ENCODE measurements around the gene AJAP1.

Gene AJAP1

DNA sequence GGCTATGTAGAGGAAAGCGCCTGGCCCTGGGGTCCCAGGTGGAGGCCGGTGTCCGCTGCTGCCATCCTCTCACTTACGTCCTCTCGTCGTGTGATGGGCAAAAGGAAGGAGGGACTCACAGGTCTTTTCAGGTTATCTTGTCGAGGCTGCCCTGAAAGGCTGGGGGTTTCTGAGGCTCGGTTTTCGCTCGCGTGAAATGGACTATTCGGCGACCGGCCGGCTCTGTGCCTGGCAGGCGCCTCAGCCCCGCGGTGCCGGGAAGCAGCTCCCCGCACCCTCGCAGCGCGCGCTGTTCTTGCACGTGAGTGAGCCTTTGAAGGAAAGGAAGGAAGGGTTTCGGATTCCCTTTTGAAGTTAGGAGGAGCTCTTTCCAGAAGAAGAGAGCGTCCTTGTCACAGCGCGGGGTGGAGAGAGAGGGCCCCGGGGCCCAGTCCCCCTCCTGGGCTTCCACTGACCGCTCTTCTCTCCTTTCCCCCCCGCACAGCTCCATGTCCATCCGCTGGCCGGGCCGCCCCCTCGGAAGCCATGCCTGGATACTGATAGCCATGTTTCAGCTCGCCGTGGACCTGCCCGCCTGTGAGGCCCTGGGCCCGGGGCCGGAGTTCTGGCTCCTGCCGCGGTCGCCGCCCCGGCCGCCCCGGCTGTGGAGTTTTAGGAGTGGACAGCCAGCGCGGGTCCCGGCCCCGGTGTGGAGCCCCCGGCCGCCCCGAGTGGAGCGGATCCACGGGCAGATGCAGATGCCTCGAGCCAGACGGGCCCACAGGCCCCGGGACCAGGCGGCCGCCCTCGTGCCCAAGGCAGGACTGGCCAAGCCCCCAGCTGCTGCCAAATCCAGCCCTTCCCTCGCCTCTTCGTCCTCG is 57.2 kb downstream of the AJAP1 start:
- no peak overlapping the region for H3K27ac ChIP-seq (ENCODE audit: insufficient read depth in 1 of 2, low read depth in 1 of 2, low read length in 2 of 2, poor library complexity in 1 of 2, severe bottlenecking in 2 of 2)
- H3K27me3 ChIP-seq (replicated peaks in 2 of 5; ENCODE audit: control insufficient read depth in 4 of 5, insufficient read depth in 5 of 5, low read length in 4 of 5) = peaks cover 0 to 80% (median 21%) of the 10 kb centered on the region in 5 experiments
- H3K4me1 ChIP-seq (ENCODE audit: control extremely low read depth in 1 of 4, control insufficient read depth in 4 of 4, insufficient read depth in 4 of 4, low read length in 3 of 4) = peaks cover 0 to 2% (median 0%) of the 10 kb centered on the region in 4 experiments
- no peaks in the 10 kb centered on the region for H3K36me3 ChIP-seq (ENCODE audit: control insufficient read depth in 4 of 4, insufficient read depth in 4 of 4, low read length in 3 of 4)
- peaks cover 0 to 11% (median 6%) of the 10 kb centered on the region in 5 experiments for H3K9me3 ChIP-seq (ENCODE audit: control extremely low read depth in 1 of 5, control insufficient read depth in 4 of 5, insufficient read depth in 2 of 5, low read depth in 1 of 5, low read length in 4 of 5)
- CTCF ChIA-PET = interaction anchor here (1.4 kb wide), 1 partner anchor 12 kb away, joined by 3 read pairs; no protein-coding TSS in a partner anchor
- H3K4me3 ChIP-seq (ENCODE audit: control insufficient read depth in 1 of 7, extremely low read depth in 1 of 7, insufficient read depth in 4 of 7, low read depth in 2 of 7, low read length in 6 of 7) = no peak overlapping the region
- 52% methylated on average over 57 of the region's 66 CpGs for WGBS (ENCODE audit: insufficient coverage)
- POLR2A ChIA-PET = no interaction called here
- no peak for DNase-seq

DNA sequence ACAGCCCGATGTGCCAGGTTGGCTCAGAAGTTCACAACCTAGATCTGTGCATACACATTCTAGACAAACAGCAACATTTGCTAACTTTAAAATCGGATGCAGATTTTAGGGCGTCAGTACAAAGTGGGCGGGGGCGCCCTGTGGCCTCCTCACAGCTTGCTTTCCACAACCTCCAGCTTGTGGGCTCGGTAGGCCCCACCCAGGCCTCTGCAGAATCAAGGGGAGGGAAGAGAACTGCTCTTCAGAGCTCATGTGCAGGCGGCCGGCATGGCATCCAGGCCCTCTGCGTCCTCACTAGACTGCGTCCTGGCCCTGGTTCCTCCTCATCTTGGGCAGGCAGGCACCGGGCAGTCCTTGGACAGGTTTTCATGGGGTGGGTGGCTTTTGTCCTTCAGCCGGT is 59.3 kb downstream of the AJAP1 start:
- no peaks in the 10 kb centered on the region for H3K36me3 ChIP-seq (ENCODE audit: control insufficient read depth in 4 of 4, insufficient read depth in 4 of 4, low read length in 3 of 4)
- H3K4me1 ChIP-seq (ENCODE audit: control extremely low read depth in 1 of 4, control insufficient read depth in 4 of 4, insufficient read depth in 4 of 4, low read length in 3 of 4) = peaks cover 0 to 2% (median 0%) of the 10 kb centered on the region in 4 experiments
- H3K4me3 ChIP-seq (ENCODE audit: control insufficient read depth in 1 of 7, extremely low read depth in 1 of 7, insufficient read depth in 4 of 7, low read depth in 2 of 7, low read length in 6 of 7) = no peak overlapping the region
- peaks cover 0 to 11% (median 8%) of the 10 kb centered on the region in 5 experiments for H3K9me3 ChIP-seq (ENCODE audit: control extremely low read depth in 1 of 5, control insufficient read depth in 4 of 5, insufficient read depth in 2 of 5, low read depth in 1 of 5, low read length in 4 of 5)
- peaks cover 0 to 79% (median 21%) of the 10 kb centered on the region in 5 experiments for H3K27me3 ChIP-seq (replicated peaks in 2 of 5; ENCODE audit: control insufficient read depth in 4 of 5, insufficient read depth in 5 of 5, low read length in 4 of 5)
- 88% methylated on average over 10 of the region's 12 CpGs for WGBS (ENCODE audit: insufficient coverage)
- POLR2A ChIA-PET = no interaction called here
- CTCF ChIA-PET = no interaction called here
- no peak overlapping the region for H3K27ac ChIP-seq (ENCODE audit: insufficient read depth in 1 of 2, low read depth in 1 of 2, low read length in 2 of 2, poor library complexity in 1 of 2, severe bottlenecking in 2 of 2)
- no peak for DNase-seq

- peaks cover 0 to 75% (median 8%) of the 10 kb centered on the region in 5 experiments for H3K27me3 ChIP-seq (replicated peaks in 2 of 5; ENCODE audit: control insufficient read depth in 4 of 5, insufficient read depth in 5 of 5, low read length in 4 of 5)
- CTCF ChIA-PET = no interaction called here
- no peak overlapping the region for H3K27ac ChIP-seq (ENCODE audit: insufficient read depth in 1 of 2, low read depth in 1 of 2, low read length in 2 of 2, poor library complexity in 1 of 2, severe bottlenecking in 2 of 2)
- H3K36me3 ChIP-seq (ENCODE audit: control insufficient read depth in 4 of 4, insufficient read depth in 4 of 4, low read length in 3 of 4) = no peaks in the 10 kb centered on the region
- no peaks in the 10 kb centered on the region for H3K4me1 ChIP-seq (ENCODE audit: control extremely low read depth in 1 of 4, control insufficient read depth in 4 of 4, insufficient read depth in 4 of 4, low read length in 3 of 4)
- POLR2A ChIA-PET = no interaction called here
- no peak overlapping the region for H3K4me3 ChIP-seq (ENCODE audit: control insufficient read depth in 1 of 7, extremely low read depth in 1 of 7, insufficient read depth in 4 of 7, low read depth in 2 of 7, low read length in 6 of 7)
- peaks cover 0 to 11% (median 6%) of the 10 kb centered on the region in 5 experiments for H3K9me3 ChIP-seq (ENCODE audit: control extremely low read depth in 1 of 5, control insufficient read depth in 4 of 5, insufficient read depth in 2 of 5, low read depth in 1 of 5, low read length in 4 of 5)
- DNase-seq = no peak
Measured at GRCh38 chr1:4716406-4716805, 62.0 kb downstream of the AJAP1 start.

- H3K9me3 ChIP-seq (ENCODE audit: control extremely low read depth in 1 of 5, control insufficient read depth in 4 of 5, insufficient read depth in 2 of 5, low read depth in 1 of 5, low read length in 4 of 5) = peaks cover 0 to 12% (median 8%) of the 10 kb centered on the region in 5 experiments
- CTCF ChIA-PET = no interaction called here
- POLR2A ChIA-PET = no interaction called here
- no peak for DNase-seq
- H3K4me1 ChIP-seq (ENCODE audit: control extremely low read depth in 1 of 4, control insufficient read depth in 4 of 4, insufficient read depth in 4 of 4, low read length in 3 of 4) = no peaks in the 10 kb centered on the region
- WGBS (ENCODE audit: insufficient coverage) = 80% methylated on average over 5 of the region's 5 CpGs
- no peak overlapping the region for H3K27ac ChIP-seq (ENCODE audit: insufficient read depth in 1 of 2, low read depth in 1 of 2, low read length in 2 of 2, poor library complexity in 1 of 2, severe bottlenecking in 2 of 2)
- H3K4me3 ChIP-seq (ENCODE audit: control insufficient read depth in 1 of 7, extremely low read depth in 1 of 7, insufficient read depth in 4 of 7, low read depth in 2 of 7, low read length in 6 of 7) = no peak overlapping the region
- H3K27me3 ChIP-seq (replicated peaks in 2 of 5; ENCODE audit: control insufficient read depth in 4 of 5, insufficient read depth in 5 of 5, low read length in 4 of 5) = peaks cover 0 to 72% (median 1%) of the 10 kb centered on the region in 5 experiments
- no peaks in the 10 kb centered on the region for H3K36me3 ChIP-seq (ENCODE audit: control insufficient read depth in 4 of 4, insufficient read depth in 4 of 4, low read length in 3 of 4)
Measured at GRCh38 chr1:4718071-4718470, 63.7 kb downstream of the AJAP1 start.

GRCh38 chr1:4723106-4723505 is 68.7 kb downstream of the AJAP1 start:
- no peaks in the 10 kb centered on the region for H3K36me3 ChIP-seq (ENCODE audit: control insufficient read depth in 4 of 4, insufficient read depth in 4 of 4, low read length in 3 of 4)
- WGBS (ENCODE audit: insufficient coverage) = 90% methylated on average over 10 of the region's 10 CpGs
- POLR2A ChIA-PET = no interaction called here

GRCh38 chr1:4724001-4724400 is 69.6 kb downstream of the AJAP1 start:
- 97% methylated on average over 11 of the region's 12 CpGs for WGBS (ENCODE audit: insufficient coverage)
- no peak overlapping the region for H3K27ac ChIP-seq (ENCODE audit: insufficient read depth in 1 of 2, low read depth in 1 of 2, low read length in 2 of 2, poor library complexity in 1 of 2, severe bottlenecking in 2 of 2)
- H3K4me1 ChIP-seq (ENCODE audit: control extremely low read depth in 1 of 4, control insufficient read depth in 4 of 4, insufficient read depth in 4 of 4, low read length in 3 of 4) = no peaks in the 10 kb centered on the region
- H3K27me3 ChIP-seq (replicated peaks in 2 of 5; ENCODE audit: control insufficient read depth in 4 of 5, insufficient read depth in 5 of 5, low read length in 4 of 5) = peaks cover 0 to 93% (median 6%) of the 10 kb centered on the region in 5 experiments
- H3K9me3 ChIP-seq (ENCODE audit: control extremely low read depth in 1 of 5, control insufficient read depth in 4 of 5, insufficient read depth in 2 of 5, low read depth in 1 of 5, low read length in 4 of 5) = peaks cover 0 to 6% (median 0%) of the 10 kb centered on the region in 5 experiments
- H3K36me3 ChIP-seq (ENCODE audit: control insufficient read depth in 4 of 4, insufficient read depth in 4 of 4, low read length in 3 of 4) = no peaks in the 10 kb centered on the region
- ChIA-PET CTCF (no interaction called here), POLR2A (no interaction called here)
- no peak for DNase-seq
- no peak overlapping the region for H3K4me3 ChIP-seq (ENCODE audit: control insufficient read depth in 1 of 7, extremely low read depth in 1 of 7, insufficient read depth in 4 of 7, low read depth in 2 of 7, low read length in 6 of 7)

More at GRCh38 chr1:4723106-4723505, 68.7 kb downstream of the AJAP1 start:
- no peak overlapping the region for H3K4me3 ChIP-seq (ENCODE audit: control insufficient read depth in 1 of 7, extremely low read depth in 1 of 7, insufficient read depth in 4 of 7, low read depth in 2 of 7, low read length in 6 of 7)
- no peak overlapping the region for H3K27ac ChIP-seq (ENCODE audit: insufficient read depth in 1 of 2, low read depth in 1 of 2, low read length in 2 of 2, poor library complexity in 1 of 2, severe bottlenecking in 2 of 2)
- peaks cover 0 to 6% (median 0%) of the 10 kb centered on the region in 5 experiments for H3K9me3 ChIP-seq (ENCODE audit: control extremely low read depth in 1 of 5, control insufficient read depth in 4 of 5, insufficient read depth in 2 of 5, low read depth in 1 of 5, low read length in 4 of 5)
- H3K27me3 ChIP-seq (replicated peaks in 2 of 5; ENCODE audit: control insufficient read depth in 4 of 5, insufficient read depth in 5 of 5, low read length in 4 of 5) = peaks cover 0 to 84% (median 5%) of the 10 kb centered on the region in 5 experiments
- no peak for DNase-seq
- CTCF ChIA-PET = no interaction called here
- H3K4me1 ChIP-seq (ENCODE audit: control extremely low read depth in 1 of 4, control insufficient read depth in 4 of 4, insufficient read depth in 4 of 4, low read length in 3 of 4) = no peaks in the 10 kb centered on the region

GRCh38 chr1:4724695-4725250 is 70.4 kb downstream of the AJAP1 start:
- Histone ChIP-seq H3K27ac (ENCODE audit: insufficient read depth in 1 of 2, low read depth in 1 of 2, low read length in 2 of 2, poor library complexity in 1 of 2, severe bottlenecking in 2 of 2) (no peak overlapping the region), H3K36me3 (ENCODE audit: control insufficient read depth in 4 of 4, insufficient read depth in 4 of 4, low read length in 3 of 4) (no peaks in the 10 kb centered on the region), H3K4me1 (ENCODE audit: control extremely low read depth in 1 of 4, control insufficient read depth in 4 of 4, insufficient read depth in 4 of 4, low read length in 3 of 4) (no peaks in the 10 kb centered on the region), H3K27me3 (replicated peaks in 2 of 5; ENCODE audit: control insufficient read depth in 4 of 5, insufficient read depth in 5 of 5, low read length in 4 of 5) (peaks cover 0 to 96% (median 11%) of the 10 kb centered on the region in 5 experiments), H3K4me3 (ENCODE audit: control insufficient read depth in 1 of 7, extremely low read depth in 1 of 7, insufficient read depth in 4 of 7, low read depth in 2 of 7, low read length in 6 of 7) (no peak overlapping the region), H3K9me3 (ENCODE audit: control extremely low read depth in 1 of 5, control insufficient read depth in 4 of 5, insufficient read depth in 2 of 5, low read depth in 1 of 5, low read length in 4 of 5) (peaks cover 0 to 6% (median 0%) of the 10 kb centered on the region in 5 experiments)
- 84% methylated on average over 4 of the region's 8 CpGs for WGBS (ENCODE audit: insufficient coverage)
- ChIA-PET CTCF (no interaction called here), POLR2A (no interaction called here)
- DNase-seq = no peak
